ENCODE data around the gene PBX1.
A peak's percentile ranks its signal among the peaks of the same experiment; 100 is the strongest.

PBX1 gene

GRCh38 chr1:164633997-164634396 lies 75.0 kb downstream of the PBX1 start:
- no peak overlapping the region for H3K4me3 ChIP-seq (replicated peaks in 1 of 2; ENCODE audit: low read depth in 2 of 2, low read length in 2 of 2)
- TF ChIP-seq, protein P1, sequence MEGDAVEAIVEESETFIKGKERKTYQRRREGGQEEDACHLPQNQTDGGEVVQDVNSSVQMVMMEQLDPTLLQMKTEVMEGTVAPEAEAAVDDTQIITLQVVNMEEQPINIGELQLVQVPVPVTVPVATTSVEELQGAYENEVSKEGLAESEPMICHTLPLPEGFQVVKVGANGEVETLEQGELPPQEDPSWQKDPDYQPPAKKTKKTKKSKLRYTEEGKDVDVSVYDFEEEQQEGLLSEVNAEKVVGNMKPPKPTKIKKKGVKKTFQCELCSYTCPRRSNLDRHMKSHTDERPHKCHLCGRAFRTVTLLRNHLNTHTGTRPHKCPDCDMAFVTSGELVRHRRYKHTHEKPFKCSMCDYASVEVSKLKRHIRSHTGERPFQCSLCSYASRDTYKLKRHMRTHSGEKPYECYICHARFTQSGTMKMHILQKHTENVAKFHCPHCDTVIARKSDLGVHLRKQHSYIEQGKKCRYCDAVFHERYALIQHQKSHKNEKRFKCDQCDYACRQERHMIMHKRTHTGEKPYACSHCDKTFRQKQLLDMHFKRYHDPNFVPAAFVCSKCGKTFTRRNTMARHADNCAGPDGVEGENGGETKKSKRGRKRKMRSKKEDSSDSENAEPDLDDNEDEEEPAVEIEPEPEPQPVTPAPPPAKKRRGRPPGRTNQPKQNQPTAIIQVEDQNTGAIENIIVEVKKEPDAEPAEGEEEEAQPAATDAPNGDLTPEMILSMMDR (IDR thresholded peaks at IDR 0.05; ENCODE audit: low read depth, low read length), result no peak
- DNase-seq (ENCODE audit: low read depth in 2 of 2), result no peak

DNA sequence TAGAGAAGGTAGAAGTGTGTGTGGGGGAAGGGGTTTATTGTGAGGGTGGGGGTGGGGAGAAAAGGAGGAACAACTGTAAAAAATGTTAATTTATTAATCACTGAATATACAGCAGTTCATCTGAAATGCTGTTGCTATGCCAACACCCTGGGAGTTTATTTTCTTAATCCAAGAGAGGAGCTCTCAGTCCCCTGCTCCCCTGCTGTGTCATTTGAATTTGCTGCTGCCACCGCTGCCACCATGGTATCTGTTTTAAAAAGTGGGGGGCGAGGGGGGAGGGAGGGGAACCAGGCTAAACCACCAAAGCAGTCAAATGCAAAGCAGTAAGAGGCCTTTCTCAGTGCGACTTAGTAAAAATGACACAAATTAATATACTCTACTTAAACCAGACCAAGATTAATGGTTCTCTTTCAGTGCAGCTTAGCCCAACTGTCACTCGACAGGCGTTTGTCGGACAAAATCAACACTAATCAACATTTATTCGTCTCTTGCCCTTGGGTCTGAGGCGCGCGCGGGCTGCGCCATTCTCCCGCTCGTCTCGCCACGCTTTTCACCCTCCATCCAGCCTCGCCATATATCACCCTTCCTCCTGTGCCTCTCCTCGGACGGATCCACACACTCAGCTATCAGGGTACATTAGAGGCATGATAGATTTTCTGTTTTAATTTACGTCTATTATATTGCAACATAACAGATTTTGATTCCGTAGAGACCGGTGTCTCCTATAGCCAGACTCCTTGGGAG lies 76.2 kb downstream of the PBX1 start:
- TF ChIP-seq, protein P1 (IDR thresholded peaks at IDR 0.05; ENCODE audit: low read depth, low read length), result no peak
- no peak for DNase-seq (ENCODE audit: low read depth in 2 of 2)
- H3K4me3 ChIP-seq (replicated peaks in 1 of 2; ENCODE audit: low read depth in 2 of 2, low read length in 2 of 2), result no peak overlapping the region

DNA sequence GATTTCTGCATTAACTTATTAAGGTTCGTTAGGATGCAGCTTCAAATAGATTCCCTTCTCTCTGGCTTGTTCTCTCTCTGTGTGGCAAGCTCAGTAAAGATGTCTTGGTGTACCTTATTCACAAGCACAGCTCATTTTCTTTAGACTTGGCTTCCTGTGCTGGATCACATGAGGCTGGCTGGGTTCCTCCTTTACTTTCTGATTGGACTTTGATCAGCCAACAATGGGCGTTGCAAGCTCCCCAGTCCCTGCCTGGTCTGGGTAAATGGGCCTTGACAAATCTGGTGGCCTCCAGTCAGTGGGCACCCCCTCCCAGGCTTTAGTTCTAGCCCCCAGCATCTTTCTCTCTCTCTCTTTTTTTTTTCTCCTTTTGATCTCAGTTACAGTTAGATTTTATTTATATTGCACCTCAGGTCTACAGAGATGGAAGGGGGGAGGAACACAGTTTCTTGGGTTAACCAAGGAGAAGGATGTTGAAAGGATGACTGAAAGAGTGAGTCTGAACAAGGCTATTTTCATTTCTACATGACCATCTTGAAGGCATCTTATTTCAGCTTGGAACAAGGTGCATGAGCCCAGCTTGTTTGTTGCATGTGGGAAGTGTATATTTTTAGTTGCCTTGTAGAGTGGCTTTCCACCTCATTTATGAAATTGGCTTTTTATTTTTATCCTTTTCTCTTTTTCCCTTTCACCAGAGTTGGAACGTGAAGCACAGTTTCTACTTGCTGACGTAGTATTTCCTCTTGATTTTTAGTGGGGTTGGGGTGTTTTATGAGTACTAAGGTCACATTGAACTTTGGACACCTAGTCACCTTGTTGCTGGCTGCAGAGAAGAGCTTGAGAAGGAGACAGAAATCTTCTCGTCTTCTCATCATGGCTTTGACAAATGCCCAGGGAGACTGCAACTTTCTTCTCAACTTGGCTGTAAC lies 77.1 kb downstream of the PBX1 start:
- TF ChIP-seq, protein P1 (IDR thresholded peaks at IDR 0.05; ENCODE audit: low read depth, low read length), result no peak
- DNase-seq (ENCODE audit: low read depth in 2 of 2), result no peak
- H3K4me3 ChIP-seq (replicated peaks in 1 of 2; ENCODE audit: low read depth in 2 of 2, low read length in 2 of 2), result no peak overlapping the region

DNA sequence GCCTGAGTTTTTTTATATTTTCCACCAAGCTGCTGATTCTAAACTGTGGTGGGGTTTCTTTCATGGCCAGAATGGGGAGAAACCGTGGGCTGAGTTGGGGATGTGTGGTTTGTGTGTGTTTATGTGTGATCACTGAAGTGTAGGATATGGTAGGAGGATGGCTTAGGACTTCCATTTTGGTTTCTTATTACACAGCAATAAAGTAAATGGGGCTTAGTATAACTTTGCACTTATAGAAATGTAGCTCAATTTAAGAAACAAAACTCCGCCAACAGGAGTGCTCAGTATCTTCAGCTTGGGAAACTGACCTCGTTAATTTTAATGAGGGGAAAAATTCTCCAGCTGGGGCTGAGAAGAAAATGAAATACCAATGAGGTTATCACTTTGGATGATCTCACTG lies 77.8 kb downstream of the PBX1 start:
- DNase-seq (ENCODE audit: low read depth in 2 of 2), result no peak
- H3K4me3 ChIP-seq (replicated peaks in 1 of 2; ENCODE audit: low read depth in 2 of 2, low read length in 2 of 2), result no peak overlapping the region
- TF ChIP-seq, protein P1 (IDR thresholded peaks at IDR 0.05; ENCODE audit: low read depth, low read length), result no peak

GRCh38 chr1:164637461-164638375 lies 78.7 kb downstream of the PBX1 start:
- no peak overlapping the region for H3K4me3 ChIP-seq (replicated peaks in 1 of 2; ENCODE audit: low read depth in 2 of 2, low read length in 2 of 2)
- peak; percentile 90 to 91 for DNase-seq (ENCODE audit: low read depth in 2 of 2)
- TF ChIP-seq, protein P1 (IDR thresholded peaks at IDR 0.05; ENCODE audit: low read depth, low read length), result no peak

- TF ChIP-seq, protein P1 (IDR thresholded peaks at IDR 0.05; ENCODE audit: low read depth, low read length), result no peak
- no peak overlapping the region for H3K4me3 ChIP-seq (replicated peaks in 1 of 2; ENCODE audit: low read depth in 2 of 2, low read length in 2 of 2)
These were observed 79.7 kb downstream of the PBX1 start for GRCh38 chr1:164638492-164639202.

More at GRCh38 chr1:164638492-164639202, 79.7 kb downstream of the PBX1 start:
- no peak for DNase-seq (ENCODE audit: low read depth in 2 of 2)
